CD14-positive monocyte (primary cell): ENCODE results near the gene HAO2. TPM values are rescaled to one million over a fixed set of nuclear protein-coding genes. Genes with fewer than 3 reads are reported as not detected.

Source experiments
- DNase-seq, 3 donors: peaks; one replicate each; pipeline ENCODE4 v3.0.0-alpha.2; 2011 to 2022
- H2AFZ ChIP-seq: 2 replicates; pipeline ENCODE4 v1.6.0; 2012; ENCODE audit warnings: mild to moderate bottlenecking, low read depth, low read length, inconsistent platforms; ENCODE audit not compliant: insufficient read depth, poor library complexity, severe bottlenecking
- H3K27ac ChIP-seq, 2 donors: 1 replicate in 1 of 2; 2 replicates in 1 of 2; pipeline ENCODE4 v1.5.1; 2012 to 2013; ENCODE audit warnings: low read length in 2 of 2, control low read depth in 1 of 2, inconsistent platforms in 1 of 2, low read depth in 1 of 2, mild to moderate bottlenecking in 1 of 2
- H3K27me3 ChIP-seq, 2 donors: one replicate each; pipeline versions ENCODE4 v1.6.0 to v1.6.1; 2011 to 2013; ENCODE audit warnings: low read length in 2 of 2; ENCODE audit not compliant: control insufficient read depth in 2 of 2, insufficient read depth in 2 of 2
- H3K36me3 ChIP-seq, 2 donors: replicated peaks in 1 of 2; 1 replicate in 1 of 2; 2 replicates in 1 of 2; pipeline versions ENCODE4 v1.5.1 to v1.6.1; 2012 to 2013; ENCODE audit warnings: low read length in 2 of 2, control low read depth in 1 of 2, inconsistent platforms in 1 of 2, mild to moderate bottlenecking in 1 of 2; ENCODE audit not compliant: insufficient read depth in 2 of 2, control insufficient read depth in 1 of 2
- H3K4me1 ChIP-seq, 2 donors: 1 replicate in 1 of 2; 2 replicates in 1 of 2; pipeline versions ENCODE4 v1.5.1 to v1.6.1; 2012 to 2013; ENCODE audit warnings: low read length in 2 of 2, control low read depth in 1 of 2, inconsistent platforms in 1 of 2, mild to moderate bottlenecking in 1 of 2, moderate library complexity in 1 of 2; ENCODE audit not compliant: insufficient read depth in 2 of 2, control insufficient read depth in 1 of 2
- H3K4me2 ChIP-seq: replicated peaks from 2 replicates; pipeline ENCODE3; 2012; ENCODE audit warnings: low read length, moderate library complexity, mild to moderate bottlenecking; ENCODE audit not compliant: poor library complexity, severe bottlenecking; ENCODE audit errors: extremely low read depth
- H3K4me3 ChIP-seq, 3 experiments: fragments of 200-600 bp in 1 of 3; sonication (generic) in 1 of 3; replicated peaks in 1 of 3; 1 replicate in 2 of 3; 2 replicates in 1 of 3; pipeline ENCODE4 v1.5.1; 2011 to 2013; ENCODE audit warnings: low read length in 3 of 3, mild to moderate bottlenecking in 3 of 3, control low read depth in 2 of 3, low read depth in 2 of 3, inconsistent platforms in 1 of 3, moderate library complexity in 1 of 3
- H3K79me2 ChIP-seq: 2 replicates; pipeline ENCODE4 v1.6.0; 2012; ENCODE audit warnings: mild to moderate bottlenecking, control low read depth, inconsistent platforms, low read length, moderate library complexity; ENCODE audit not compliant: insufficient read depth
- H3K9ac ChIP-seq: 2 replicates; pipeline ENCODE4 v1.6.0; 2017; ENCODE audit warnings: low read length, mild to moderate bottlenecking; ENCODE audit not compliant: insufficient read depth, poor library complexity, severe bottlenecking
- H3K9me3 ChIP-seq, 2 donors: replicated peaks in 1 of 2; 1 replicate in 1 of 2; 2 replicates in 1 of 2; pipeline versions ENCODE4 v1.5.1 to v1.6.1; 2012 to 2013; ENCODE audit warnings: low read length in 2 of 2, control low read depth in 1 of 2; ENCODE audit not compliant: control insufficient read depth in 1 of 2, insufficient read depth in 1 of 2
- H4K20me1 ChIP-seq: 2 replicates; pipeline ENCODE4 v1.6.0; 2012; ENCODE audit warnings: mild to moderate bottlenecking, low read length, control low read depth, moderate library complexity; ENCODE audit not compliant: insufficient read depth
- H3K27ac Mint-ChIP-seq, 7 donors: one replicate each; pipeline ENCODE4 v1.8.0; 2020; ENCODE audit warnings: mild to moderate bottlenecking in 7 of 7, mixed read lengths in 7 of 7, moderate library complexity in 6 of 7, inconsistent platforms in 2 of 7
- H3K27me3 Mint-ChIP-seq, 3 donors: one replicate each; pipeline ENCODE4 v1.8.0; 2021 to 2022; ENCODE audit warnings: low read depth in 3 of 3, mild to moderate bottlenecking in 3 of 3, mixed read lengths in 3 of 3, moderate library complexity in 3 of 3, inconsistent platforms in 1 of 3
- H3K36me3 Mint-ChIP-seq, 2 donors: one replicate each; pipeline ENCODE4 v1.8.0; 2020; ENCODE audit warnings: mixed read lengths in 2 of 2, inconsistent platforms in 1 of 2, mild to moderate bottlenecking in 1 of 2
- H3K4me1 Mint-ChIP-seq: one replicate; pipeline ENCODE4 v1.8.0; 2020; ENCODE audit warnings: mild to moderate bottlenecking, mixed read lengths
- H3K4me3 Mint-ChIP-seq, 2 donors: one replicate each; pipeline ENCODE4 v1.8.0; 2020; ENCODE audit warnings: mild to moderate bottlenecking in 2 of 2, mixed read lengths in 2 of 2, moderate library complexity in 1 of 2
- H3K9me3 Mint-ChIP-seq, 7 donors: one replicate each; pipeline ENCODE4 v1.8.0; 2020 to 2022; ENCODE audit warnings: mixed read lengths in 7 of 7, mild to moderate bottlenecking in 6 of 7, moderate library complexity in 6 of 7, inconsistent platforms in 2 of 7
- CTCF ChIP-seq: fragments of 200-600 bp; IDR thresholded peaks from one replicate; pipeline ENCODE4 v1.8.0; 2022; ENCODE audit warnings: antibody characterized with exemption, mild to moderate bottlenecking
- intact Hi-C, 2 donors: fragments of 100-400 bp; cut with micrococcal nuclease; formaldehyde crosslinking; loops; one replicate each; pipeline versions ENCODE4 v1.15.0 to v1.15.1; 2023
- polyA plus RNA-seq, 3 donors: library from polyadenylated mRNA; depleted of rRNA in 1 of 3; unstranded in 2 of 3; stranded (reverse) in 1 of 3; fragments of 300-500 nt in 2 of 3; fragments of >200 nt in 1 of 3; fragmentation: Illumina TruSeq in 2 of 3; gene quantifications; 1 replicate in 2 of 3; 2 replicates in 1 of 3; pipeline ENCODE4 v1.2.3, GENCODE V29; 2012 to 2021

Gene HAO2
- polyA plus RNA-seq, 3 donors, result not detected

GRCh38 chr1:119420638-119421037 is 52.1 kb downstream of the HAO2 start:
- H3K4me3 Mint-ChIP-seq, result no peak overlapping the region
- Histone ChIP-seq H3K27me3 (no peaks in the 10 kb centered on the region), H3K4me3 (no peak overlapping the region), H3K4me2 (no peak overlapping the region), H3K79me2 (no peaks in the 10 kb centered on the region), H4K20me1 (no peaks in the 10 kb centered on the region), H2AFZ (no peak overlapping the region), H3K9me3 (no peaks in the 10 kb centered on the region), H3K36me3 (no peaks in the 10 kb centered on the region), H3K9ac (no peak overlapping the region), H3K27ac (no peak overlapping the region), H3K4me1 (no peaks in the 10 kb centered on the region)
- H3K36me3 Mint-ChIP-seq, result no peaks in the 10 kb centered on the region
- TF ChIP-seq CTCF, result no peak
- DNase-seq, result no peak
- intact Hi-C loops, result no loop called here
- H3K27ac Mint-ChIP-seq, result no peak overlapping the region
- peaks cover 0 to 3% (median 0%) of the 10 kb centered on the region in 7 donors for H3K9me3 Mint-ChIP-seq
- no peaks in the 10 kb centered on the region for H3K4me1 Mint-ChIP-seq
- peaks cover 0 to 5% (median 1%) of the 10 kb centered on the region in 3 donors for H3K27me3 Mint-ChIP-seq

- TF ChIP-seq CTCF, result no peak
- no peaks in the 10 kb centered on the region for H3K36me3 Mint-ChIP-seq
- peaks cover 0 to 3% (median 0%) of the 10 kb centered on the region in 7 donors for H3K9me3 Mint-ChIP-seq
- intact Hi-C loops, result no loop called here
- no peak overlapping the region for H3K27ac ChIP-seq
- no peak overlapping the region for H2AFZ ChIP-seq
- H3K4me2 ChIP-seq, result no peak overlapping the region
- no peak for DNase-seq
- H3K36me3 ChIP-seq, result no peaks in the 10 kb centered on the region
- no peaks in the 10 kb centered on the region for H3K4me1 ChIP-seq
- H3K4me1 Mint-ChIP-seq, result no peaks in the 10 kb centered on the region
- H3K27me3 Mint-ChIP-seq, result peaks cover 0 to 2% (median 1%) of the 10 kb centered on the region in 3 donors
- no peak overlapping the region for H3K4me3 ChIP-seq
- no peaks in the 10 kb centered on the region for H4K20me1 ChIP-seq
- H3K9me3 ChIP-seq, result no peaks in the 10 kb centered on the region
- H3K4me3 Mint-ChIP-seq, result no peak overlapping the region
- no peaks in the 10 kb centered on the region for H3K79me2 ChIP-seq
- H3K9ac ChIP-seq, result no peak overlapping the region
- H3K27me3 ChIP-seq, result no peaks in the 10 kb centered on the region
- H3K27ac Mint-ChIP-seq, result no peak overlapping the region
Measured at GRCh38 chr1:119422631-119423030, 54.0 kb downstream of the HAO2 start.
